K562 (cell line): ENCODE data around the gene MCL1. TPM values are rescaled to one million over a fixed set of nuclear protein-coding genes. Genes with fewer than 3 reads are reported as not detected.
A peak's percentile ranks its signal among the peaks of the same experiment; 100 is the strongest.

Experiments
- AFF1 ChIP-seq, 2 experiments: fragments of 450-650 bp; IDR thresholded peaks; 2 replicates each; pipeline ENCODE4 v1.6.1; 2018; ENCODE audit warnings: mild to moderate bottlenecking in 2 of 2, low read depth in 1 of 2; ENCODE audit not compliant: partially characterized antibody in 2 of 2
- CBFA2T2 ChIP-seq: fragments of 450-650 bp; conservative IDR thresholded peaks from 2 replicates; pipeline ENCODE4 v1.6.1; 2017; ENCODE audit warnings: mild to moderate bottlenecking
- HNRNPLL ChIP-seq: fragments of 200-400 bp; formaldehyde crosslinking; IDR thresholded peaks from 2 replicates; pipeline ENCODE4 v1.6.1; 2017; ENCODE audit warnings: low read length, low read depth, mild to moderate bottlenecking; ENCODE audit not compliant: poor library complexity, severe bottlenecking
- KDM1A ChIP-seq, 2 experiments: fragments of 450-650 bp; IDR thresholded peaks; 2 replicates each; pipeline ENCODE4 v1.6.1; 2016; ENCODE audit warnings: mild to moderate bottlenecking in 2 of 2
- KLF16 ChIP-seq: IDR thresholded peaks from 2 replicates; pipeline ENCODE4 v1.6.1; 2016; ENCODE audit warnings: antibody characterized with exemption
- NFIC ChIP-seq: fragments of 450-650 bp; IDR thresholded peaks from 2 replicates; pipeline ENCODE4 v1.6.1; 2017; ENCODE audit warnings: mild to moderate bottlenecking, inconsistent platforms
- NR3C1 ChIP-seq: sonication (generic); formaldehyde crosslinking; IDR thresholded peaks from 2 replicates; pipeline ENCODE4 v1.8.1; 2022; ENCODE audit warnings: missing genetic modification reagents
- NR4A1 ChIP-seq, 2 experiments: fragments of 250-450 bp in 1 of 2; fragments of 450-650 bp in 1 of 2; sonication (Bioruptor Pico) in 1 of 2; IDR thresholded peaks; 2 replicates each; pipeline versions ENCODE4 v1.4.0 to v1.6.1; 2016 to 2020; ENCODE audit warnings: mild to moderate bottlenecking in 2 of 2, missing compliant biosample characterization in 1 of 2, missing genetic modification characterization in 1 of 2, moderate library complexity in 1 of 2
- RFX5 ChIP-seq: IDR thresholded peaks from 2 replicates; pipeline ENCODE4 v1.6.1; 2011; ENCODE audit warnings: low read depth, mild to moderate bottlenecking, improper control_type of control experiment, low read length
- RHOXF2B ChIP-seq: fragments of 250-450 bp; sonication (Bioruptor Pico); conservative IDR thresholded peaks from 2 replicates; pipeline ENCODE4 v1.5.1; 2021
- U2AF1 ChIP-seq: fragments of 200-400 bp; formaldehyde crosslinking; optimal IDR thresholded peaks from 2 replicates; pipeline ENCODE3; 2017; ENCODE audit warnings: mild to moderate bottlenecking, low read depth, low read length, moderate library complexity
- WHSC1 ChIP-seq: IDR thresholded peaks from one replicate; pipeline ENCODE4 v1.6.1; 2012; ENCODE audit warnings: low read length, control low read depth, inconsistent platforms
- XRCC3 ChIP-seq: fragments of 450-650 bp; IDR thresholded peaks from 2 replicates; pipeline ENCODE4 v1.6.1; 2017; ENCODE audit warnings: mild to moderate bottlenecking, moderate library complexity
- ZFP36 ChIP-seq: fragments of 150-350 bp; IDR thresholded peaks from 2 replicates; pipeline ENCODE4 v1.6.1; 2018; ENCODE audit warnings: low read length, low read depth; ENCODE audit not compliant: partially characterized antibody
- ZNF174 ChIP-seq: fragments of 250-450 bp; sonication (Bioruptor Pico); IDR thresholded peaks from 2 replicates; pipeline ENCODE4 v1.4.0; 2020; ENCODE audit warnings: mild to moderate bottlenecking
- ZNF609 ChIP-seq: sonication (generic); formaldehyde crosslinking; IDR thresholded peaks from 2 replicates; pipeline ENCODE4 v1.8.1; 2023; ENCODE audit warnings: missing genetic modification reagents, mild to moderate bottlenecking, borderline replicate concordance
- ZNF76 ChIP-seq: fragments of 250-450 bp; sonication (Bioruptor Pico); IDR thresholded peaks from 2 replicates; pipeline ENCODE4 v1.4.0; 2020; ENCODE audit warnings: mild to moderate bottlenecking, moderate library complexity, borderline replicate concordance
- polyA plus RNA-seq, 8 experiments: library from polyadenylated mRNA; depleted of rRNA in 4 of 8; stranded (reverse) in 5 of 8; unstranded in 3 of 8; fragments of >200 nt; fragmentation: Nextera tagmentation in 2 of 8; fragmentation: Illumina TruSeq in 1 of 8; extraction: Ambion mirVana in 2 of 8; extraction: Trizol in 1 of 8; gene quantifications; 2 replicates each; pipeline versions ENCODE4 v1.2.1 to v1.2.3, GENCODE V29; 2011 to 2014; ENCODE audit warnings: inconsistent platforms in 1 of 8, missing spikeins in 1 of 8
- total RNA-seq, 7 experiments: library from RNA; depleted of rRNA in 6 of 7; stranded (reverse); fragments of >200 nt in 6 of 7; fragmentation: Illumina TruSeq in 2 of 7; extraction: Trizol in 2 of 7; gene quantifications; 2 replicates each; pipeline versions ENCODE4 v1.2.1 to v1.2.3, GENCODE V29; 2011 to 2021; ENCODE audit warnings: low replicate concordance in 1 of 7
- TF ChIP-seq, protein P1 (sequence below): sonication (generic); formaldehyde crosslinking; IDR thresholded peaks from 2 replicates; pipeline ENCODE4 v1.9.0; 2022; ENCODE audit warnings: mild to moderate bottlenecking, missing genetic modification reagents

Gene MCL1
- total and polyA plus RNA-seq, 9 of the 15 experiments (the other 6 are each of a cell fraction or from before 2014, with no cell fraction given) = 27.1 to 224 (median 138) TPM

DNA sequence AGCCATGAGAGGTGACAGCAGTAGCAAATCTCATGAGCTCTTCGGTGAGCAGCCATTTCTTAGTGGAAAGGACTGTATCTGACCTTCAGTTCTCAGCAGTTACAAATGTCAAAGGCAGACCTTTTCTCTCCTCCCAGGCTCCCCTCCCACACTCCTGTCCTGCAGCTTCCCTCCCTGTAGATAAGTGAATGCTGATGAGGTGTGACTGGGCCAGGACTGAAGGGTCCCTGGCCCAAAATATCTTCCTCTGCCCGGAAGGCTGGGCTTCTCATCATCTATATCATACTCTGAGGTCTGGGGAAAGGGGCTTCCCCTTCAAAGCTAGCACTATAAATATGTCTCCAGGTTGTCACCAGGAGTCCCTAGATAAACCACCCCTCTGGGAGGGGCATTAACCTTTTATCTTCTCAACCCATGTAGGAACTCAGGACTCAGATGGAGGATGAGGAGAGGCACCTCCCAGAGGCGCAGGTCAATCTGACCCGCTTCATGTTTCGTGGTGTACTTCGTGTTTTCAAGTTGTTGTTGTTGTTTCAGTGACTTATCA is 33.9 kb downstream of the MCL1 start (continued):
- no peak for TF ChIP-seq WHSC1
- no peak for TF ChIP-seq ZNF174 (CRISPR knock-in tag)
- no peak for TF ChIP-seq RFX5
- TF ChIP-seq CBFA2T2 = peak; percentile 98
- peak; percentile 68 for TF ChIP-seq ZFP36
- peak; percentile 94 for TF ChIP-seq KLF16
- TF ChIP-seq KDM1A (IDR thresholded peaks at IDR 0.05) = peak; percentile 94 to 95
- TF ChIP-seq XRCC3 = no peak
- no peak for TF ChIP-seq NR4A1 (CRISPR knock-in tag; IDR thresholded peaks at IDR 0.05)
- peak; percentile 72 for TF ChIP-seq NR4A1 (tag; IDR thresholded peaks at IDR 0.05)
- TF ChIP-seq U2AF1 = no peak
- peak; percentile 91 for TF ChIP-seq NFIC
- no peak for TF ChIP-seq ZNF76 (CRISPR knock-in tag)
- TF ChIP-seq NR3C1 = no peak
- TF ChIP-seq HNRNPLL = no peak
- TF ChIP-seq, protein P1, sequence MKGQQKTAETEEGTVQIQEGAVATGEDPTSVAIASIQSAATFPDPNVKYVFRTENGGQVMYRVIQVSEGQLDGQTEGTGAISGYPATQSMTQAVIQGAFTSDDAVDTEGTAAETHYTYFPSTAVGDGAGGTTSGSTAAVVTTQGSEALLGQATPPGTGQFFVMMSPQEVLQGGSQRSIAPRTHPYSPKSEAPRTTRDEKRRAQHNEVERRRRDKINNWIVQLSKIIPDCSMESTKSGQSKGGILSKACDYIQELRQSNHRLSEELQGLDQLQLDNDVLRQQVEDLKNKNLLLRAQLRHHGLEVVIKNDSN = no peak
- TF ChIP-seq AFF1 (IDR thresholded peaks at IDR 0.05; ENCODE audit: low read depth in 1 of 2, partially characterized antibody in 2 of 2) = peak in 1 of 2 experiments; percentile 67
- TF ChIP-seq RHOXF2B (CRISPR knock-in tag) = no peak
- peak; percentile 87; the same call in 1 of the 2 replicates for TF ChIP-seq ZNF609 (CRISPR knock-in tag)
